HepG2 (cell line): Measurements from ENCODE around the gene TAS2R38.

ENCODE experiments used
- IRF9 ChIP-seq: sonication (generic); formaldehyde crosslinking; IDR thresholded peaks from 2 replicates; pipeline ENCODE4 v1.8.0; 2022; ENCODE audit warnings: missing genetic modification reagents, mild to moderate bottlenecking, borderline replicate concordance
- MATR3 ChIP-seq: sonication (generic); formaldehyde crosslinking; IDR thresholded peaks from 2 replicates; pipeline ENCODE4 v1.4.0; 2020; ENCODE audit warnings: missing genetic modification reagents
- NFIB ChIP-seq: sonication (generic); formaldehyde crosslinking; IDR thresholded peaks from 2 replicates; pipeline ENCODE4 v1.9.0; 2021; ENCODE audit warnings: missing genetic modification reagents, mild to moderate bottlenecking, borderline replicate concordance
- XRCC5 ChIP-seq: fragments of 200-400 bp; formaldehyde crosslinking; optimal IDR thresholded peaks from 2 replicates; pipeline ENCODE3; 2017; ENCODE audit warnings: mild to moderate bottlenecking, low read length
- ZNF510 ChIP-seq: sonication (generic); formaldehyde crosslinking; IDR thresholded peaks from 2 replicates; pipeline ENCODE4 v1.4.0; 2020; ENCODE audit warnings: low read depth, mild to moderate bottlenecking, missing genetic modification reagents
- TF ChIP-seq, protein P1 (sequence below): sonication (generic); formaldehyde crosslinking; IDR thresholded peaks from 2 replicates; pipeline ENCODE4 v1.5.0; 2020; ENCODE audit warnings: mild to moderate bottlenecking, missing genetic modification reagents, moderate library complexity
- TF ChIP-seq, protein P2 (sequence below): sonication (generic); formaldehyde crosslinking; IDR thresholded peaks from 2 replicates; pipeline ENCODE4 v1.4.0; 2020; ENCODE audit warnings: missing genetic modification reagents

GRCh38 chr7:141956084-141956483 lies 17.5 kb downstream of the TAS2R38 start:
- TF ChIP-seq, protein P1, sequence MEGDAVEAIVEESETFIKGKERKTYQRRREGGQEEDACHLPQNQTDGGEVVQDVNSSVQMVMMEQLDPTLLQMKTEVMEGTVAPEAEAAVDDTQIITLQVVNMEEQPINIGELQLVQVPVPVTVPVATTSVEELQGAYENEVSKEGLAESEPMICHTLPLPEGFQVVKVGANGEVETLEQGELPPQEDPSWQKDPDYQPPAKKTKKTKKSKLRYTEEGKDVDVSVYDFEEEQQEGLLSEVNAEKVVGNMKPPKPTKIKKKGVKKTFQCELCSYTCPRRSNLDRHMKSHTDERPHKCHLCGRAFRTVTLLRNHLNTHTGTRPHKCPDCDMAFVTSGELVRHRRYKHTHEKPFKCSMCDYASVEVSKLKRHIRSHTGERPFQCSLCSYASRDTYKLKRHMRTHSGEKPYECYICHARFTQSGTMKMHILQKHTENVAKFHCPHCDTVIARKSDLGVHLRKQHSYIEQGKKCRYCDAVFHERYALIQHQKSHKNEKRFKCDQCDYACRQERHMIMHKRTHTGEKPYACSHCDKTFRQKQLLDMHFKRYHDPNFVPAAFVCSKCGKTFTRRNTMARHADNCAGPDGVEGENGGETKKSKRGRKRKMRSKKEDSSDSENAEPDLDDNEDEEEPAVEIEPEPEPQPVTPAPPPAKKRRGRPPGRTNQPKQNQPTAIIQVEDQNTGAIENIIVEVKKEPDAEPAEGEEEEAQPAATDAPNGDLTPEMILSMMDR (CRISPR knock-in tag), result no peak
- no peak for TF ChIP-seq IRF9 (CRISPR knock-in tag)
- TF ChIP-seq, protein P2, sequence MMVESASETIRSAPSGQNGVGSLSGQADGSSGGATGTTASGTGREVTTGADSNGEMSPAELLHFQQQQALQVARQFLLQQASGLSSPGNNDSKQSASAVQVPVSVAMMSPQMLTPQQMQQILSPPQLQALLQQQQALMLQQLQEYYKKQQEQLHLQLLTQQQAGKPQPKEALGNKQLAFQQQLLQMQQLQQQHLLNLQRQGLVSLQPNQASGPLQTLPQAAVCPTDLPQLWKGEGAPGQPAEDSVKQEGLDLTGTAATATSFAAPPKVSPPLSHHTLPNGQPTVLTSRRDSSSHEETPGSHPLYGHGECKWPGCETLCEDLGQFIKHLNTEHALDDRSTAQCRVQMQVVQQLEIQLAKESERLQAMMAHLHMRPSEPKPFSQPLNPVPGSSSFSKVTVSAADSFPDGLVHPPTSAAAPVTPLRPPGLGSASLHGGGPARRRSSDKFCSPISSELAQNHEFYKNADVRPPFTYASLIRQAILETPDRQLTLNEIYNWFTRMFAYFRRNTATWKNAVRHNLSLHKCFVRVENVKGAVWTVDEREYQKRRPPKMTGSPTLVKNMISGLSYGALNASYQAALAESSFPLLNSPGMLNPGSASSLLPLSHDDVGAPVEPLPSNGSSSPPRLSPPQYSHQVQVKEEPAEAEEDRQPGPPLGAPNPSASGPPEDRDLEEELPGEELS (CRISPR knock-in tag), result no peak
- TF ChIP-seq ZNF510, result no peak
- TF ChIP-seq MATR3, result no peak
- no peak for TF ChIP-seq XRCC5
- no peak for TF ChIP-seq NFIB (CRISPR knock-in tag)
